GM12878 (cell line): ENCODE results near the gene CENPO.

Experiments
- EP300 ChIP-seq, 2 experiments: fragments of 150-350 bp in 1 of 2; IDR thresholded peaks; 2 replicates each; pipeline ENCODE4 v1.6.1; 2011 to 2012; ENCODE audit warnings: low read depth in 2 of 2, low read length in 2 of 2, borderline replicate concordance in 1 of 2, improper control_type of control experiment in 1 of 2, inconsistent platforms in 1 of 2; ENCODE audit not compliant: control insufficient read depth in 1 of 2
- EZH2 ChIP-seq: IDR thresholded peaks from 2 replicates; pipeline ENCODE4 v1.6.1; 2012; ENCODE audit warnings: low read depth, mild to moderate bottlenecking, control low read depth, inconsistent platforms, low read length, borderline replicate concordance; ENCODE audit not compliant: control insufficient read depth
- TAF1 ChIP-seq: IDR thresholded peaks from 2 replicates; pipeline ENCODE4 v1.6.1; 2011; ENCODE audit warnings: mild to moderate bottlenecking, low read depth, low read length, borderline replicate concordance
- YY1 ChIP-seq: IDR thresholded peaks from 2 replicates; pipeline ENCODE4 v1.6.1; 2011; ENCODE audit warnings: low read depth, mild to moderate bottlenecking, low read length

- TF ChIP-seq EP300 (IDR thresholded peaks at IDR 0.05; ENCODE audit: borderline replicate concordance in 1 of 2, control insufficient read depth in 1 of 2, low read depth in 2 of 2, low read length in 2 of 2) (no peak), YY1 (no peak), TAF1 (no peak), EZH2 (no peak)
These were observed 49.3 kb upstream of the CENPO start for GRCh38 chr2:24743924-24744323.
